GM18498 (cell line): ENCODE data around the gene MYO5B.

Experiments
- ATAC-seq: cut with Tn5 transposase; IDR thresholded peaks from one replicate; pipeline ENCODE4 v1.9.1; 2021; ENCODE audit warnings: mild to moderate bottlenecking, moderate library complexity; ENCODE audit not compliant: unreplicated experiment

MYO5B gene

DNA sequence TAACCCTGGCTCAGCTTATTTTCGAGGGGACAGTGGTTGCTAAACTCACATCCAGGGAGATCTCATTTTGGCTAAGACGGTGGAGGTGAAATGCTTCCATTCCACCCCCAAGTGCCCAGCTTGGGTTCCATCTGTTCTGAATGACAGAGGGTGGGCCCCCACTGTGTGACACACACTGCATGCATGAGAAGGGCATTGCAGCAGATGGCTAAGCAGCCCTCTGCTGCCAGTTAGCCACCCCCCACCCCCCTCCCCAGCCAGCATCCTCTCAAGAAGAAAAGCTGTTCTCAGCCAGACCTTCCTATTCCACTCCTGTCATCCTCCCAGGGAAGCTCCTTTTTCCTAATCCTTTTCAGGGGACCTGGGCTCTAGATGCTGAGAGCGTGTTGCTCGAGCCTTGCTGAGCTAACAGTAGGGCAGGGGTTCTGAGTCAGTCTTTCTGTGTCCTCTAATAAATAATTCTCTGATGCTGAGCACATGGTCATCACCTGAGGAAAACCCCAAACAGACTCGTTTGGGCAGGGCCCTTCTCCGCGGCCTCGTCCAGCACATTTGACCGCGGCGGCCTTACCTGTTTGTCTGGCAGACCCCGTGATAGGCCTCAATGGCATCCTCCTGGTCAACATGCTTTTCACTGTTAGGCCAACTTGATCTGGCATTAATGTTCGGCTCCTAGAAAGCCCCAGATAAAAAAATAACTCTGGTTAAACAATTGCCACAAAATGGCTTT is 332.1 kb downstream of the MYO5B start:
- ATAC-seq = no peak

- ATAC-seq = no peak
Observed at GRCh38 chr18:49861659-49862058, 333.3 kb downstream of the MYO5B start.

- no peak for ATAC-seq
Observed at GRCh38 chr18:49859725-49860124, 335.2 kb downstream of the MYO5B start.

DNA sequence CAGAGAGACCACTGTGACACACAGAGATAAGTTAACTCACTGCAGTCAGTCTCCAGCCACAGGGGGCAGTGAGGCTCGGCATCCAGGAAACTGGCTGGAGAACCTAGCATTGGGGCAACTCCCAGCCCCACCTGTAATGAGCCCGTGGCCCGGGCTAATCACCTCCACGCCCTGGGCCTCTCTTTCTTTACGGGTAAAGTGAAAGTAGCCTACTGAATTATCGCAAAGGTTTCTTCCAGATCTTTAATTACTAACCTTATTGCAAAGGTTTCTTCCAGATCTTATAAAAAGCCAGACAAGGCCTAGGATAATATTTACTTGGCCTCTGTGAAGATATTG is 336.0 kb downstream of the MYO5B start:
- ATAC-seq = no peak

GRCh38 chr18:49858309-49859020 is 336.5 kb downstream of the MYO5B start:
- ATAC-seq = no peak

- ATAC-seq = no peak
Observed at GRCh38 chr18:49857708-49858107, 337.2 kb downstream of the MYO5B start.

- no peak for ATAC-seq
Observed at GRCh38 chr18:49856496-49856895, 338.5 kb downstream of the MYO5B start.

DNA sequence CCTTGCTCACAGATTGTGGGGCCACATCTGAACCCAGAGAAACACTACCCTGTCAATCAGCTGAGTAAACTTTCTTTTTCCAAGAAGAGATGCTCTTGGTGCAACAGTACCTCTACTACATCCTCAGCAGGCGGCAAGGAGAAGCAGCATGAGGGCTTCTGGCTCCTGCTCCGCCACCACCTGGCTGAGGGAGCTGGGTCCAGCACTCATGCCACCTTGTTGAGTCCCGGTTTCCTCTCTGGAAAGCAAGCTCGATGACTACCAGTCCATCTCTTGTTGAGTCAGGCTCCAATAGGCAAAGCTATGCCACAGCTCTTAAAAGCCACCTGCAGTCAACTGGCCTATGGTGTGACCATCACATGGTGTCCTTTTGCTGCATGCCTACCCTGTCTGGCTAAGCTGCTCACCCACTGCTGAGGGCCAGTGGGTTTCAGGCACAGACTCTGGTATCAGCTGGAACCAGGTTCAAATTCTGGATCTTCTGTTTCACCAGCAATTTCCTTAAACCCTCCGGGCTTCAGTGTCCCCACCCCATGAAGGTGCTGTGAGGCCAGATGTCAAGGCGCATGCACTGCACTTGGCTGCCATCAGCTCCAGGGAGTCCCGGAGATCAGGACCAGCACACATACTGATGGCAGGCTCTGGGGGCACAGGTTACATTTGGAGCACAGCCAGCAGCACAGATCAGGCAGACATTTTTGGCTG is 339.1 kb downstream of the MYO5B start:
- no peak for ATAC-seq

GRCh38 chr18:49854681-49855080 is 340.3 kb downstream of the MYO5B start:
- no peak for ATAC-seq

DNA sequence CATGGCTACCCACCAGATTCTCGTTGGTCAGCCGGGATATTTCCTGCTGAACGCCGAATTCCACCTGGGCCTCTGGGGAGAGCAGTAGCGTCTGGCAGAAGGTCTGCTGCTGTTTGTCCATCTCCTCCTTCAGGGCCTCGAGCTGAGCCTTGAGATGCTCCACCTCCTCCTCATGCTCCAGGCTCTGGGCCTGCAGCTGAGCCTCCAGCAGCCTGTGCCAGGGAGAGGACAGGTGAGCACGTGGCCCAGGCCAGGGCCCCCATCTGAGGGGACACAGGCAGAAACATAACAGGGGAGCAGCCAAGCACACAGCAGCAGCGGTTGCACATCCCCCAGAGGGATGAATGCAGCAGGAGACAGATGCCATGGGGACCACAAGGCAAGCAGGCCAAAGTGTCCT is 341.5 kb downstream of the MYO5B start:
- ATAC-seq = no peak

GRCh38 chr18:49853011-49853410 is 341.9 kb downstream of the MYO5B start:
- no peak for ATAC-seq

GRCh38 chr18:49851624-49852023 is 343.3 kb downstream of the MYO5B start:
- ATAC-seq = no peak

DNA sequence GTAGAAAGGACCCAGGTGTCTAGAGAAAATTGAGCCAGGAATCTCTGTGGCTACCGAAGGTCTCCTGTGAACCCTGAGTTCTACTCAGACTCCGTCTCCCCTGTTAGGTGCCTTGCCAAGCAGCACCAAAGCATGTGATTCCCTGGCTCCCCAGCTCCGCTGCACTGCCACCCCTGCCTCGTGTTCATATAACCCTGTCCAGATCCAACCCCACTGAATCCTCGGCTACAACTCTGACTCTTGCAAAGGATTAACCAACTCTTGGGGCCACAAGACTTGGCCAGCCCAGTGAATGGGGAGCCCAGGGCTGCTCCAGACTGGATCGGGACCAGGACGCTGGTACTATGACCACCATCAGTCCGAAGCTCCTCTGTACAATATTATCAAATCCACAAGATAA is 344.3 kb downstream of the MYO5B start:
- ATAC-seq = no peak

- no peak for ATAC-seq
Observed at GRCh38 chr18:49849331-49850217, 345.4 kb downstream of the MYO5B start.

- ATAC-seq = no peak
Observed at GRCh38 chr18:49848115-49848514, 346.8 kb downstream of the MYO5B start.

- ATAC-seq = no peak
Observed at GRCh38 chr18:49847524-49847923, 347.4 kb downstream of the MYO5B start.

GRCh38 chr18:49846718-49847470 is 348.1 kb downstream of the MYO5B start:
- no peak for ATAC-seq

DNA sequence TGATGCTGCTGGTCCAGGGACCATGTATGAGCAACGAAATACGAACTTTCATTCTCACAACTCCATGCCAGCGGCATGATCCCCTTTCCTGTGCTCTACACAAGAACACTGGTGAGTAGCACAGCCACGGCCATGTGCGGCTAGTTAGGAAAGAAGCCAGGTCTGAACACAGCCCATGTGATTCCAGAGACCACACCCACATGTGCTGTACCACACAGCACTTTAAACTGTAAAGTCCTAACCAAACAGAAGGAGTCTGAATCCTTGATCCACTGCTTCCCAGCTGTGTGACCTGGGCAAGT is 348.6 kb downstream of the MYO5B start:
- no peak for ATAC-seq

DNA sequence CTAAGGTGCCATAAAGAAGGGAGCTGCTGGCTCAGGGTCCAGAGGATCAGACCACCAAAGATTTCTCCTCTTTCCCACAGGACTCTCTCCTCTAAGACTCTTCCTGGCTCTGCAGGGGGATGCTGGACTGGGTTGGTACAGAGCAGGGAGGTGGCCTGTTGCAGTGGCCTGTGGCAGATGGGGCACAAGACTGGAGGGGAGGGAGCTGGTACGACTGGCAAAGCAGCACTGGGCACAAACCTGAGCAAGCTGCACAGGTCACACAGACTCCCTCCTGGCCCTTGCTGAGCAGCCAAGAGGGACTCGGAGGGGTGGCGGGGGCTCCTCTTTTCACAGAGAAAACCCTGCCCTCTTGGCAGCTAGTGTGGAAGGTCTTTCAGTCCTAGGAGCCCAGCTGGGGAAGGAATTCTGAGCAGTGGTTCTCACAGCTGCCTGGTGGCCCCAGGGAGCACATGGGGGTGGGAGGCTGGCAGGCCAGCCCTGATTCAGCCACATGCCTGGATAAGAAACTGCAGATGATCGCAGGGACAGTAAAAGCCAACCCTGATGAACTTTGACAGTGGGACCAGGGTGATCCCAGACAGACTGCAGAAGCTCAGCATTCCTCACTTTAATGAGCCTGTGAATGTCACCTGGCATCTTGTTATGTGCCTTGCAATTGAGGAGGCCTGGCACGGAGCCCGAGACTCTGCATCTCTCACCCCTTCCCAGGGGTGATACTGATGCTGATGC is 349.2 kb downstream of the MYO5B start:
- no peak for ATAC-seq

DNA sequence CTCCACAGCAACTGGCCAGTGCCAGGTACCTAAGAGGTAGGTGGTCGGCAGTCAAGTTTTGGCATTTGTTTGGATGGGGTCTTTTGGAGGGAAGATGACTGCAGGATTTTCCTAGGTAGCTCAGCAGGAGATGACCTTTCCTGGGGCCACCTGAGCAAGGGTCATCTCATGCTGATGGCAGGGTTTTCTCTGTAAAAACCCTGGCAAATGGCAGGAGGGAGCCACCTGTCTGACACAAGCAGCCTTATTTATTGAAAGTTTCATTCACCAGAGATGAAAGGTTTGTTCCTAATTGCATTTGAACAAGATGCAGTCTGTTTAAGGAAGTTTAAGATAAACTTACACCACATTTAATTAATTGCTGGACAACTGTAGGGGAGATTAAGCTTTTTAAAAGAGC is 350.0 kb downstream of the MYO5B start:
- ATAC-seq = no peak
